22Rv1 (cell line): ENCODE results near the gene AREG.

Experiments
- H3K27ac ChIP-seq: fragments of 450-650 bp; 2 replicates; pipeline ENCODE4 v1.5.1; 2017
- CTCF ChIP-seq: fragments of 450-650 bp; IDR thresholded peaks from 2 replicates; pipeline ENCODE4 v1.5.1; 2017; ENCODE audit warnings: mild to moderate bottlenecking
- ZFX ChIP-seq: fragments of 450-650 bp; IDR thresholded peaks from 2 replicates; pipeline ENCODE4 v1.6.1; 2017; ENCODE audit warnings: antibody characterized with exemption, borderline replicate concordance

The AREG gene

GRCh38 chr4:74475946-74476345 is 31.0 kb downstream of the AREG start:
- no peak overlapping the region for H3K27ac ChIP-seq
- TF ChIP-seq ZFX (no peak), CTCF (no peak)

GRCh38 chr4:74479009-74479408 is 34.1 kb downstream of the AREG start:
- TF ChIP-seq ZFX (no peak), CTCF (no peak)
- H3K27ac ChIP-seq: no peak overlapping the region

- peak overlapping the region; percentile 42 for H3K27ac ChIP-seq
- TF ChIP-seq ZFX (no peak), CTCF (no peak)
Observed at GRCh38 chr4:74480267-74480666, 35.3 kb downstream of the AREG start.

- TF ChIP-seq ZFX (no peak), CTCF (no peak)
Observed at GRCh38 chr4:74481891-74482609, 37.1 kb downstream of the AREG start.

GRCh38 chr4:74483226-74483911 is 38.4 kb downstream of the AREG start:
- no peak for TF ChIP-seq ZFX
- no peak for TF ChIP-seq CTCF

More at GRCh38 chr4:74481891-74482609, 37.1 kb downstream of the AREG start:
- no peak overlapping the region for H3K27ac ChIP-seq

GRCh38 chr4:74486905-74487304 is 42.0 kb downstream of the AREG start:
- no peak overlapping the region for H3K27ac ChIP-seq
- TF ChIP-seq CTCF (no peak), ZFX (no peak)

More at GRCh38 chr4:74483226-74483911, 38.4 kb downstream of the AREG start:
- H3K27ac ChIP-seq: no peak overlapping the region

GRCh38 chr4:74487771-74488170 is 42.8 kb downstream of the AREG start:
- no peak for TF ChIP-seq CTCF
- no peak for TF ChIP-seq ZFX
- no peak overlapping the region for H3K27ac ChIP-seq
